ENCODE measurements around the gene HDDC2.

The HDDC2 gene

GRCh38 chr6:125268765-125269164, 33.0 kb downstream of the HDDC2 start:
- DNase-seq: no peak

GRCh38 chr6:125267806-125268523, 33.8 kb downstream of the HDDC2 start:
- no peak for DNase-seq

- no peak for DNase-seq
Observed at GRCh38 chr6:125264476-125264875, 37.3 kb downstream of the HDDC2 start.

GRCh38 chr6:125262016-125263013, 39.5 kb downstream of the HDDC2 start:
- DNase-seq: no peak

- no peak for DNase-seq
Observed at GRCh38 chr6:125259354-125259736, 42.4 kb downstream of the HDDC2 start.

- no peak for DNase-seq
Observed at GRCh38 chr6:125258651-125259353, 43.0 kb downstream of the HDDC2 start.

- DNase-seq: no peak
Observed at GRCh38 chr6:125257351-125257750, 44.4 kb downstream of the HDDC2 start.

- DNase-seq: no peak
Observed at GRCh38 chr6:125255201-125255600, 46.6 kb downstream of the HDDC2 start.

- no peak for DNase-seq
Observed at GRCh38 chr6:125254321-125254720, 47.4 kb downstream of the HDDC2 start.

GRCh38 chr6:125253881-125254280, 47.9 kb downstream of the HDDC2 start:
- DNase-seq: no peak

- no peak for DNase-seq
Observed at GRCh38 chr6:125252891-125253290, 48.9 kb downstream of the HDDC2 start.

GRCh38 chr6:125251516-125252220, 50.1 kb downstream of the HDDC2 start:
- DNase-seq: no peak

GRCh38 chr6:125250511-125250910, 51.3 kb downstream of the HDDC2 start:
- DNase-seq: no peak

GRCh38 chr6:125248136-125248535, 53.6 kb downstream of the HDDC2 start:
- no peak for DNase-seq

GRCh38 chr6:125246566-125246965, 55.2 kb downstream of the HDDC2 start:
- no peak for DNase-seq

- no peak for DNase-seq
Observed at GRCh38 chr6:125245523-125246264, 56.1 kb downstream of the HDDC2 start.

- no peak for DNase-seq
Observed at GRCh38 chr6:125245109-125245508, 56.7 kb downstream of the HDDC2 start.

- no peak for DNase-seq
Observed at GRCh38 chr6:125237764-125238163, 64.0 kb downstream of the HDDC2 start.

- no peak for DNase-seq
Observed at GRCh38 chr6:125236536-125237327, 65.0 kb downstream of the HDDC2 start.

GRCh38 chr6:125233202-125233601, 68.6 kb downstream of the HDDC2 start:
- no peak for DNase-seq

- DNase-seq: no peak
Observed at GRCh38 chr6:125232466-125232865, 69.3 kb downstream of the HDDC2 start.

All from activated CD4-positive, alpha-beta T cell treated with anti-CD3 and anti-CD28 coated beads for 4 hours (primary cell).